Measurements from ENCODE around the gene CMYA5. TPM values are rescaled to one million over a fixed set of nuclear protein-coding genes. Genes with fewer than 3 reads are reported as not detected.

The CMYA5 gene
- total and polyA plus RNA-seq, 2 donors (not counting 3 experiments of a cell fraction or from before 2014, with no cell fraction given) = 0.04 to 0.20 TPM

GRCh38 chr5:79697222-79698170 is 7.9 kb downstream of the CMYA5 start:
- Histone ChIP-seq H3K27ac (ENCODE audit: insufficient read depth, low read depth, low read length) (no peak overlapping the region), H2AFZ (ENCODE audit: low read depth, low read length) (no peak overlapping the region), H3K36me3 (ENCODE audit: control insufficient read depth in 2 of 2, extremely low read depth in 1 of 2, insufficient read depth in 2 of 2, low read length in 2 of 2) (no peaks in the 10 kb centered on the region), H3K27me3 (ENCODE audit: control insufficient read depth in 2 of 2, insufficient read depth in 2 of 2, low read length in 2 of 2) (peaks cover 0 to 2% of the 10 kb centered on the region in 2 experiments), H4K20me1 (replicated peaks; ENCODE audit: control insufficient read depth, extremely low read depth, insufficient read depth, low read length) (no peaks in the 10 kb centered on the region), H3K9me3 (replicated peaks; ENCODE audit: control insufficient read depth, insufficient read depth, low read length) (no peaks in the 10 kb centered on the region), H3K9ac (replicated peaks; ENCODE audit: extremely low read depth, insufficient read depth, low read length) (no peak overlapping the region), H3K4me3 (replicated peaks in 1 of 3; ENCODE audit: insufficient read depth in 1 of 3, low read depth in 1 of 3, low read length in 3 of 3) (no peak overlapping the region), H3K4me2 (ENCODE audit: insufficient read depth, low read length) (no peak overlapping the region), H3K9me1 (replicated peaks; ENCODE audit: control insufficient read depth, extremely low read depth, insufficient read depth, low read length) (no peaks in the 10 kb centered on the region), H3K4me1 (ENCODE audit: control insufficient read depth, extremely low read depth, insufficient read depth, low read length) (no peaks in the 10 kb centered on the region), H3K79me2 (ENCODE audit: control insufficient read depth, insufficient read depth, low read length) (no peaks in the 10 kb centered on the region)
- ChIA-PET POLR2A (no interaction called here), CTCF (no interaction called here)
- dilution Hi-C loops (cut with MboI; ENCODE audit: extremely low pct_ligation_motif_present, low sequenced_read_pairs) = no loop called here
- TF ChIP-seq FOS (IDR thresholded peaks at IDR 0.05; ENCODE audit: borderline replicate concordance, insufficient read depth, low read length) (no peak), MYC (IDR thresholded peaks at IDR 0.05; ENCODE audit: low read depth, low read length) (no peak), CTCF (IDR thresholded peaks at IDR 0.05; ENCODE audit: extremely low read depth in 1 of 2, insufficient read depth in 1 of 2, low read depth in 1 of 2, low read length in 2 of 2) (no peak), GATA2 (IDR thresholded peaks at IDR 0.05; ENCODE audit: insufficient read depth, insufficient read length, low read depth, low read length) (no peak), POLR2AphosphoS5 (IDR thresholded peaks at IDR 0.05; ENCODE audit: insufficient read depth, low read depth, low read length) (no peak), JUN (IDR thresholded peaks at IDR 0.05; ENCODE audit: borderline replicate concordance, insufficient read depth, insufficient read length, low read depth) (no peak), POLR2A (IDR thresholded peaks at IDR 0.05; ENCODE audit: low read depth, low read length) (no peak), MAX (IDR thresholded peaks at IDR 0.05; ENCODE audit: insufficient read depth, insufficient read length) (no peak), EZH2 (IDR thresholded peaks at IDR 0.05; ENCODE audit: borderline replicate concordance, low read depth, low read length, severe bottlenecking) (no peak)
- intact Hi-C loops (cut with micrococcal nuclease) = no loop called here
- DNase-seq (ENCODE audit: low read depth, low spot score) (no peak), FAIRE-seq (no peak)
- BruUV-seq (replicated peaks) = no TSS peak

Measured in endothelial cell of umbilical vein (primary cell).